Stimulated activated CD8-positive, alpha-beta memory T cell treated with anti-CD3 and anti-CD28 coated beads, Interleukin-12 subunit alpha, Interleukin-12 subunit beta, amount 100 ng/mL, for 24 hours (primary cell): Measurements from ENCODE around the gene DNM1.
"Not testable (repeated sequence)": the region's sequence is repeated elsewhere in the genome, so short reads cannot be mapped to it uniquely, and the experiment has no call there.

Experiments used
- DNase-seq: peaks from one replicate; pipeline ENCODE4 v3.0.0-alpha.2; 2020; ENCODE audit errors: extremely low read depth

Gene DNM1

GRCh38 chr9:128276008-128276573 is 72.9 kb downstream of the DNM1 start, which contains the start of gene SWI5:
Gene SWI5, plus strand, starts transcription at chr9:128276276.
- peak; percentile 100 for DNase-seq

GRCh38 chr9:128276574-128277270 is 73.5 kb downstream of the DNM1 start:
- no peak for DNase-seq

DNA sequence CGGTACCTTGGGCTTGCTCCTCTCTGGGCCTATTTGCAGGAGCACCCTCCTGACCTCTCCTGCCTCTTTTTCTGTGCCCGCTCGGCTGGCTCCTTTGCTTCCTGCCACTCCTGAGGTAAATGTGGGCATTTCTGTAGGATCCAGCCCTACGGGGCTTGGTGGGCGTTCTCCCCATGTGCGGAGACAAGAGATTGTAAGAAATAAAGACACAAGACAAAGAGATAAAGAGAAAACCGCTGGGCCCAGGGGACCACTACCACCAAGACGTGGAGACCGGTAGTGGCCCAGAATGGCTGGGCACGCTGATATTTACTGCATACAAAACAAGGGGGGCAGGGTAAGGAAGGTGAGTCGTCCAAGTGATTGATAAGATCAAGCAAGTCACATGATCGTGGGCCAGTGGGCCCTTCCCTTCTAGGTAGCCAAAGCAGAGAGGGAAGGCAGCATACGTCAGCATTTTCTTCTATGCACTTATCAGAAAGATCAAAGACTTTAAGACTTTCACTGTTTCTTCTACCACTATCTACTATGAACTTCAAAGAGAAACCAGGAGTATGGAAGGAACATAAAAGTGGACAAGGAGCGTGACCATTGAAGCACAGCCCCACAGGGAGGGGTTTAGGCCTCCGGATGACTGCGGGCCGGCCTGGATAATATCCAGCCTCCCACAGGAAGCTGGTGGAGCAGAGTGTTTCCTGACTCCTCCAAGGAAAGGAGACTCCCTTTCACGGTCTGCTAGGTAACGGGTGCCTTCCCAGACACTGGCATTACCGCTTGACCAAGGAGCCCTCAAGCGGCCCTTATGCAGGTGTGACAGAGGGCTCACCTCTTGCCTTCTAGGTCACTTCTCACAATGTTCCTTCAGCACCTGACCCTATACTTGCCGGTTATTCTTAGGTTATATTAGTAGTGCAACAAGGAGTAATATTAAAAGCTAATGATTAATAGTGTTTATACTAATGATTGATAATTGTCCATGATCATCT is 76.2 kb downstream of the DNM1 start:
- DNase-seq, result not testable (repeated sequence)

- DNase-seq, result no peak
Observed at GRCh38 chr9:128280084-128280622, 77.0 kb downstream of the DNM1 start.

- DNase-seq, result no peak
Observed at GRCh38 chr9:128282500-128282899, 79.3 kb downstream of the DNM1 start.

DNA sequence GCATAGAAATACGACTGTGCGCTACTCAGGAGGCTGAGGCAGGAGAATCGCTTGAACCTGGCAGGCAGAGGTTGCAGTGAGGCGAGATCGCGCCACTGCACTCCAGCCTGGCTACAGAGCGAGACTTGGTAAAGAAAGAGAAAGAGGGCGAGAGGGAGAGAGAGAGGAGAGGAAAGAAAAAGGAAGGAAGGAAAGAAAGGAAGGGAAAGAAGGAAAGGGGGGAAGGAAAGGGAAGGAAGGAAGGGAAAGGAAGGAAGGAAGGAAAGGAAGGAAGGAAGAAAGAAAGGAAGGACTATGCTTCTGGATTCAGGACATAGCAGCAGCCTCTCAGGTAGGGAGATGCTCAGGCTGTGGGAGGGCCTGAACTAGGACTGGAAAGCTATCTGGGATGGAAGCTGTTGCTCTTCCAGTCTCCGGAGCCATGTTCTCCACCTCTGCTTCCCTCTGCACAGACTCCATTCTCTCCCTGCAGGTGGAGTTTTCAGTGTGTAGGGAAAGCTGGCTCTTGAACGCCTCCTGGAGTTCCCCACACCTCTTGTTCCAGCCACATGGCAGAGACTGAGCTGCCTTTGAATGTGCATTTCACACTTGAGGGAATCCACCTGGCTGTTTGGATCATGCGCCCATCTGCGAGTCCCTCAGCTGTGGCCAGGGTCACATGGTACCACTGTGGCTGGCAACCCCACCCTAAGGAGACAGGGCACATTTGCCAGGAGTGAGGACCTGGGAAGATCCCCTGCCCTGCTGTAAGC is 82.0 kb downstream of the DNM1 start:
- no peak for DNase-seq

DNA sequence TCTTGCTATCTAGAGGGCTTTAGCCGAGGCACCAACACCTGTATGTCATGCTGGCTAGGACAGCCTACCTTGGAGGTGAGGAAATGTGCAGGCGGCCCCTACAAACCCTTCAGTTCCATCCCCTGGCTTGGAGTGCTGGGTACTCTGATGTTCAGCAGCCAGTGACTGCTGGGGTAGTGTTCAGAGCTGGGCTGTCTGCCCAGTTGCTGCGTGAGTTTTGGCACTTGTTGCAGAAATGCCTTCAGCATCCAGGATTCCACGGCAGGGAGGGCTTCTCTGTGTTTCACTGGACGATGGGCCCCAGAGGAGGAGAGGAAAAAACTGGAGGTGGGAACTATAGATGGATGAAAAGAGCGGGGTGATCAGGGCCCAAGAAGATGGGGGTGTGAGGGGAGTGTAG is 83.3 kb downstream of the DNM1 start:
- DNase-seq, result no peak

DNA sequence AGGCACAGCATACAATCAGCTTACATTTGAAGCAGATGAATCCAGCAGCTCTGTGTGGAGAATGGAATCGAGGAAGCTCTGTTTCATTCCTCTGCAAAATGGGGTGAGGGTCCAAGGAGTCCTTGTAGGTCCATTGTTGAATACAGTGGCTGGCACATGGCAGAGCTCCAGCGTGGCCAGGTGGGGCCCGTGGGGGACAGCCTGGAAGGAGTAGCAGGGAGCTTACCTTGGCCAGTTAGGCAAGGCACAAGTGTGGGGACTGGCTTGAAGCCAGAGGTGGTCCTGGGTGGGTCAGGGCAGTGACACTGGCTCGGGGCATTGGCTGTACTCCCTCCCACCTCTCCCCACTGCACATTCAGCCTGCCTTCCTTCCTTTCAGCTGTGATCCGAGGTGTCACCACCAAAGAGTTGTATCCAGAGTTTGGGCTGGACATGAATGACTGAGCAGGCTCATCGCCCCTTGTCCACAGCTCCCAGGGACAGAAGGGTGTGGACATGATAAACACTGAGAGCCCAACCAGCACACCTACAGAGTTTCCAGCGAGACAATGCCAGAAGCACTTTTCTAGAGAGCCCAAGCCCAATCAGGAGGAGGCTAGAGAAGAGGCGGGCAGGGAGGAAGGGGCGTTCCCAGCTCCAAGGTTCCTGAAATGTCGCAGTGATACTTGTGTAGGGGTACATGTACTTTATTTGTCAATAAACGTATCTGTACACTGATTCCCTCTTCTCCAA is 85.3 kb downstream of the DNM1 start:
- DNase-seq, result no peak

GRCh38 chr9:128292009-128292408 is 88.8 kb downstream of the DNM1 start:
- no peak for DNase-seq

DNA sequence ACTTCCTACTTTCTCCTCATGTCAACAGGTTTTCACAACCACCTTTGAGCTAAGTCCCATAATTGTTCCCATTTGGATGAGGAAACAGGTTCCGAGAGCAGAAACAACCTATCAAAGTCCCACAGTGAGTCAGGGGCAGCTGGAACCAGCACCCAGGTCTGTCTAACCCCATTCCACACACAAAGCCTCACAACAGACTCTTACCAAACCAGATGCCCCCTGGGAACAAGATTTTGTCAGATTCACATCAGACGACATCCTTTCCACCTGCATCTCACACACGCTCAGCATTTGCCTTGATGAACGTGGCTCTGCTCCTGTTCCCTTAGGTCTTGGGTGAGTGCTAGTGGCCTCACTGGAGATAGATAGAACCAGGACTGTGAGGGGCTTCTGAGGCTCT is 89.9 kb downstream of the DNM1 start:
- no peak for DNase-seq

GRCh38 chr9:128294142-128294541 is 91.0 kb downstream of the DNM1 start:
- DNase-seq, result no peak

GRCh38 chr9:128296340-128297220 is 93.4 kb downstream of the DNM1 start:
- no peak for DNase-seq

- DNase-seq, result no peak
Observed at GRCh38 chr9:128297221-128297773, 94.1 kb downstream of the DNM1 start.

- no peak for DNase-seq
Observed at GRCh38 chr9:128298535-128299482, 95.6 kb downstream of the DNM1 start.

DNA sequence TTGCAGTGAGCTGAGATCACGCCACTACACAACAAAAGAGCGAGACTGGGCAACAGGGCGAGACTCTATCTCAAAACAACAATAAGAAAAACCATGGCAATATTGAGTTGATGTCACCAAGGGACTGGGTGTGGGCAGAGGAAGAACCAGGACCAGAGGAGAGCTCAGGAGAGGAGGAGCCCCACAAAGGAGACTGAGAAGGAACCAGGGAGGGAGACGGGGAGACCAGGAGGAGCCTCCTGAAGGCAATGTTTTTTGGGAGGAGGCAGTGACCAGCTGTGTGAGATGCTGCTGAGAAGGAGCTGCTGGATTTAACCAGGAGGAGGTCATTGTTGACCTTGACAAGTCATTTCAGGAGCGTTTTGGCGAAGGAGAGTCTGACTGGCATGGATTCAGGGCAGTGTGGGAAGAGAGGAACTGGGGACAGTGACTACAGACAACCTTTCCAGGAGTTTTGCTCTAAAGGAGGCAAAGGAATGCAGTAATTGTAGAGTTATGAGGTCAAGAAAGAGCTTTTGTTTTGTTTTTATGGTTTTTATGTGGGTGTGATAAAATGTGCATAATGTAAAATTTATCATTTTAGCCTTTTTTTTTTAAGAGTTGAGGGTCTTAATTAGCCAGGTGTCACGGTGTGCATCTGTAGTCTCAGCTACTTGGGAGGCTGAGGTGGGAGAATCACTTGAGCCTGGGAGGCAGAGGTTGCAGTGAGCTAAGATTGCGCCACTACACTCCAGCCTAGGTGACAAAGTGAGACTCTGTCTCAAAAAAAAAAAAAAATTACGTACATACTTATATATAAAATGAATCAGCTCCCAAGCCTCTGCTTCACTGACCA is 101.2 kb downstream of the DNM1 start:
- DNase-seq, result no peak
